DND-41 (cell line): ENCODE data around the gene ABLIM2.

Experiments
- ATAC-seq: fragments of 200-7000 bp; cut with Tn5 transposase; 3 replicates; pipeline ENCODE4 v1.9.1; 2021; ENCODE audit warnings: low read depth; ENCODE audit not compliant: insufficient read depth
- DNase-seq: peaks from one replicate; pipeline ENCODE4 v3.0.0-alpha.2; 2020
- H2AFZ ChIP-seq: 2 replicates; pipeline ENCODE4 v1.6.0; 2012; ENCODE audit warnings: low read depth, low read length
- H3K27ac ChIP-seq: 2 replicates; pipeline ENCODE4 v1.5.1; 2012; ENCODE audit warnings: low read length, inconsistent platforms
- H3K27me3 ChIP-seq: fragments of 200-600 bp; sonication (generic); 2 replicates; pipeline ENCODE4 v1.6.0; 2012; ENCODE audit warnings: low read length, mild to moderate bottlenecking, inconsistent platforms; ENCODE audit not compliant: insufficient read depth, poor library complexity
- H3K36me3 ChIP-seq: 2 replicates; pipeline ENCODE4 v1.5.1; 2012; ENCODE audit warnings: low read length, inconsistent platforms; ENCODE audit not compliant: insufficient read depth
- H3K4me1 ChIP-seq: 2 replicates; pipeline ENCODE4 v1.5.1; 2012; ENCODE audit warnings: mild to moderate bottlenecking, low read length; ENCODE audit not compliant: insufficient read depth
- H3K4me2 ChIP-seq: 2 replicates; pipeline ENCODE4 v1.6.0; 2012; ENCODE audit warnings: mild to moderate bottlenecking, moderate library complexity, low read length, inconsistent platforms; ENCODE audit not compliant: insufficient read depth
- H3K4me3 ChIP-seq, 2 experiments: fragments of 200-600 bp in 1 of 2; shearing (Covaris generic) in 1 of 2; 2 replicates each; pipeline ENCODE4 v1.5.1; 2012 to 2016; ENCODE audit warnings: inconsistent platforms in 2 of 2, low read length in 2 of 2, mild to moderate bottlenecking in 2 of 2, low read depth in 1 of 2, moderate library complexity in 1 of 2
- H3K79me2 ChIP-seq: 2 replicates; pipeline ENCODE4 v1.6.0; 2012; ENCODE audit warnings: low read length, inconsistent platforms; ENCODE audit not compliant: insufficient read depth
- H3K9ac ChIP-seq: 2 replicates; pipeline ENCODE4 v1.6.0; 2012; ENCODE audit warnings: low read depth, mild to moderate bottlenecking, inconsistent platforms, low read length, moderate library complexity
- H3K9me3 ChIP-seq: 2 replicates; pipeline ENCODE4 v1.5.1; 2012; ENCODE audit warnings: low read length, moderate library complexity, mild to moderate bottlenecking, inconsistent platforms; ENCODE audit not compliant: insufficient read depth, severe bottlenecking
- H4K20me1 ChIP-seq: 2 replicates; pipeline ENCODE4 v1.6.0; 2012; ENCODE audit warnings: low read length; ENCODE audit not compliant: insufficient read depth
- CTCF ChIP-seq: IDR thresholded peaks from 2 replicates; pipeline ENCODE4 v1.5.1; 2012; ENCODE audit warnings: borderline replicate concordance, low read length, moderate library complexity, mild to moderate bottlenecking; ENCODE audit not compliant: poor library complexity, severe bottlenecking; ENCODE audit errors: extremely low read depth
- EZH2 ChIP-seq: IDR thresholded peaks from 3 replicates; pipeline ENCODE4 v1.6.1; 2012; ENCODE audit warnings: borderline replicate concordance, low read depth, mild to moderate bottlenecking, moderate library complexity, low read length, inconsistent platforms; ENCODE audit not compliant: severe bottlenecking

ABLIM2 gene

DNA sequence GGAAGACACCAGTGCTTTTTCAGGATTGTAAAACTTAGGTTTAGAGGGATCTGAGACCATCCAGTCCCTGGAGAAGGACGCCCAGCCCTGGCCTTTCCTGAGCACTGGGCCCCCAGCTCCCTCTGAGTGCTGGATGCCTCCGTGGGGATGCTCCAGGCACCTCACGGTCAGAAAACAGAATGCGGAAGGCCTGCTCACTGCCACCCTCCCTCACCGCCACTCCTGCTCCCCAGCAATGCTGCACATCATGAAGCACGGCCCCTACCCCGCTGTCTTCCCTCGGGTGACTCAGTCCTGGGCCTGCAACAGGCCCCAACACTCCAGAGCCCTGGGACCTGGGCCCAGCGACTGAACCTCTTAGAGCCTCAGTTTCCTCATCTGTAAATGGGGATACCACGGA lies 26.2 kb downstream of the ABLIM2 start:
- H3K4me1 ChIP-seq, result peaks cover 3% of the 10 kb centered on the region; the same call in 1 of the 2 replicates
- no peak overlapping the region for H3K4me3 ChIP-seq
- DNase-seq (no peak), ATAC-seq (no peak)
- H3K27ac ChIP-seq, result no peak overlapping the region
- peaks cover 13% of the 10 kb centered on the region; the same call in 1 of the 2 replicates for H4K20me1 ChIP-seq
- H3K79me2 ChIP-seq, result no peaks in the 10 kb centered on the region
- H3K27me3 ChIP-seq, result no peaks in the 10 kb centered on the region
- no peak overlapping the region for H2AFZ ChIP-seq
- H3K36me3 ChIP-seq, result no peaks in the 10 kb centered on the region
- H3K4me2 ChIP-seq, result no peak overlapping the region
- H3K9me3 ChIP-seq, result no peaks in the 10 kb centered on the region
- TF ChIP-seq CTCF (no peak), EZH2 (no peak)
- no peak overlapping the region for H3K9ac ChIP-seq

- Histone ChIP-seq H3K9ac (no peak overlapping the region), H3K79me2 (no peaks in the 10 kb centered on the region), H3K36me3 (no peaks in the 10 kb centered on the region), H3K27me3 (no peaks in the 10 kb centered on the region), H3K4me2 (no peak overlapping the region), H2AFZ (no peak overlapping the region), H4K20me1 (peaks cover 13% of the 10 kb centered on the region; the same call in 1 of the 2 replicates), H3K4me3 (no peak overlapping the region), H3K27ac (no peak overlapping the region), H3K4me1 (peaks cover 3% of the 10 kb centered on the region; the same call in 1 of the 2 replicates), H3K9me3 (no peaks in the 10 kb centered on the region)
- ATAC-seq, result no peak
- TF ChIP-seq EZH2 (no peak), CTCF (no peak)
- no peak for DNase-seq
Observed at GRCh38 chr4:8131826-8132225, 26.8 kb downstream of the ABLIM2 start.

DNA sequence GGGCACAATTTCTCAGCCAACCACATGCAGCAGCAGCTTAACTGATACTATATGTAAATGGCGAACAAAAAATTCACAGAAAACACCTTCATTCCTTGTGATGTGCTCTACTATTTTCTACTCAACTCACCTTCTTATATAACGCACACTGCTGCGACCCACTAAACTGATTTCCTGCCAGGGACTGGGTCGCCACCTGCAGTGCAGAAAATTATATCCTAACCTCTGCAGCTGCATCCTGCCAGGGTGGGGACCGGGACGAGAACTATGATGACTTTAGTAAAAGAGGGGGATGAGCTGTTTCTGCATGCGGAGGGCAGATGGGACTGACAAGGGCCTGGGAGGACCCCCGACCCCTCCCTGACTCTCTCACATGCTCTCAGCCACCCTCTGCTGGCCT lies 27.4 kb downstream of the ABLIM2 start:
- Histone ChIP-seq H3K27me3 (no peaks in the 10 kb centered on the region), H3K9me3 (no peaks in the 10 kb centered on the region), H3K4me2 (no peak overlapping the region), H3K9ac (no peak overlapping the region), H2AFZ (no peak overlapping the region), H3K27ac (no peak overlapping the region), H3K4me1 (peaks cover 3% of the 10 kb centered on the region; the same call in 1 of the 2 replicates), H4K20me1 (peaks cover 13% of the 10 kb centered on the region; the same call in 1 of the 2 replicates), H3K4me3 (no peak overlapping the region), H3K79me2 (no peaks in the 10 kb centered on the region), H3K36me3 (no peaks in the 10 kb centered on the region)
- no peak for TF ChIP-seq EZH2
- peak; percentile 23 for TF ChIP-seq CTCF
- DNase-seq (peak; percentile 42), ATAC-seq (peak; percentile 78)
